WTC11 (cell line): ENCODE results near the gene A1BG. TPM values are rescaled to one million over a fixed set of nuclear protein-coding genes. Genes with fewer than 3 reads are reported as not detected.

Experiments
- ATAC-seq: fragments of 200-7000 bp; cut with Tn5 transposase; 2 replicates; pipeline ENCODE4 v1.10.0; 2021; ENCODE audit warnings: mild to moderate bottlenecking, moderate library complexity
- CTCF ChIA-PET: fragments of 300-600 bp; sonication (Branson Sonifier 250); formaldehyde crosslinking; loops from one replicate; lab custom pipeline; 2021; ENCODE audit warnings: antibody characterized with exemption; lab: Charles Lee
- POLR2A ChIA-PET: fragments of 350-600 bp; sonication (Branson Sonifier 250); formaldehyde crosslinking; loops from one replicate; lab custom pipeline; 2021; ENCODE audit warnings: antibody characterized with exemption; lab: Charles Lee
- DNase-seq: peaks from one replicate; pipeline ENCODE4 v3.0.0; 2021; ENCODE audit warnings: low spot score
- H3K27ac Mint-ChIP-seq: 2 replicates; pipeline ENCODE4 v1.8.0; 2021; ENCODE audit warnings: mixed read lengths
- H3K27me3 Mint-ChIP-seq: 2 replicates; pipeline ENCODE4 v1.8.0; 2021; ENCODE audit warnings: low read depth, mild to moderate bottlenecking, moderate library complexity, mixed read lengths
- H3K36me3 Mint-ChIP-seq: 2 replicates; pipeline ENCODE4 v1.8.0; 2021; ENCODE audit warnings: mixed read lengths
- H3K4me1 Mint-ChIP-seq: 2 replicates; pipeline ENCODE4 v1.8.0; 2022; ENCODE audit warnings: mixed read lengths
- H3K4me3 Mint-ChIP-seq: 2 replicates; pipeline ENCODE4 v1.8.0; 2021; ENCODE audit warnings: mild to moderate bottlenecking, moderate library complexity, mixed read lengths
- H3K9me3 Mint-ChIP-seq: 2 replicates; pipeline ENCODE4 v1.8.0; 2021; ENCODE audit warnings: mixed read lengths
- ELF4 ChIP-seq: sonication (generic); formaldehyde crosslinking; IDR thresholded peaks from 2 replicates; pipeline ENCODE4 v1.8.1; 2022; ENCODE audit warnings: low read depth, mild to moderate bottlenecking, moderate library complexity, missing genetic modification reagents
- FOXK1 ChIP-seq: sonication (generic); formaldehyde crosslinking; IDR thresholded peaks from 2 replicates; pipeline ENCODE4 v1.8.0; 2022; ENCODE audit warnings: mild to moderate bottlenecking, moderate library complexity, missing genetic modification reagents
- HMGXB4 ChIP-seq: sonication (generic); formaldehyde crosslinking; IDR thresholded peaks from 2 replicates; pipeline ENCODE4 v1.8.1; 2023; ENCODE audit warnings: mild to moderate bottlenecking, moderate library complexity, missing genetic modification reagents
- JUN ChIP-seq: sonication (generic); formaldehyde crosslinking; IDR thresholded peaks from 2 replicates; pipeline ENCODE4 v1.8.0; 2023; ENCODE audit warnings: mild to moderate bottlenecking, missing genetic modification reagents
- KAT7 ChIP-seq: sonication (generic); formaldehyde crosslinking; IDR thresholded peaks from 2 replicates; pipeline ENCODE4 v1.8.1; 2023; ENCODE audit warnings: missing genetic modification reagents, mild to moderate bottlenecking, borderline replicate concordance
- MYBL2 ChIP-seq: sonication (generic); formaldehyde crosslinking; IDR thresholded peaks from 2 replicates; pipeline ENCODE4 v1.8.1; 2023; ENCODE audit warnings: mild to moderate bottlenecking, moderate library complexity, missing genetic modification reagents
- NFE2L1 ChIP-seq: sonication (generic); formaldehyde crosslinking; IDR thresholded peaks from 2 replicates; pipeline ENCODE4 v1.8.1; 2023; ENCODE audit warnings: missing genetic modification reagents
- NFYB ChIP-seq: sonication (generic); formaldehyde crosslinking; conservative IDR thresholded peaks from 2 replicates; pipeline ENCODE4 v1.8.0; 2022; ENCODE audit warnings: low read depth, missing genetic modification reagents
- NR2C2 ChIP-seq: sonication (generic); formaldehyde crosslinking; IDR thresholded peaks from 2 replicates; pipeline ENCODE4 v1.8.0; 2022; ENCODE audit warnings: mild to moderate bottlenecking, missing genetic modification reagents
- ZBTB43 ChIP-seq: sonication (generic); formaldehyde crosslinking; IDR thresholded peaks from 2 replicates; pipeline ENCODE4 v1.8.1; 2023; ENCODE audit warnings: mild to moderate bottlenecking, missing genetic modification reagents
- ZNF263 ChIP-seq: sonication (generic); formaldehyde crosslinking; IDR thresholded peaks from 2 replicates; pipeline ENCODE4 v1.8.1; 2022; ENCODE audit warnings: low read depth, mild to moderate bottlenecking, moderate library complexity, missing genetic modification reagents
- ZNF532 ChIP-seq: fragments of 250-450 bp; sonication (Bioruptor Pico); IDR thresholded peaks from 2 replicates; pipeline ENCODE4 v1.9.0; 2021; ENCODE audit warnings: mild to moderate bottlenecking, borderline replicate concordance
- ZSCAN18 ChIP-seq: fragments of 250-450 bp; sonication (Bioruptor Pico); IDR thresholded peaks from 2 replicates; pipeline ENCODE4 v2.1.2; 2022; ENCODE audit warnings: mild to moderate bottlenecking, moderate library complexity
- total RNA-seq: library from RNA; stranded (reverse); gene quantifications from 3 replicates; pipeline ENCODE4 v1.2.3, GENCODE V29; 2021
- TF ChIP-seq, protein P1 (sequence below): sonication (generic); formaldehyde crosslinking; IDR thresholded peaks from 2 replicates; pipeline ENCODE4 v1.8.0; 2022; ENCODE audit warnings: mild to moderate bottlenecking, missing genetic modification reagents
- TF ChIP-seq, protein P2 (sequence below): sonication (generic); formaldehyde crosslinking; IDR thresholded peaks from 2 replicates; pipeline ENCODE4 v1.8.1; 2023; ENCODE audit warnings: mild to moderate bottlenecking, missing genetic modification reagents
- TF ChIP-seq, protein P3 (sequence below): fragments of 250-450 bp; sonication (Bioruptor Pico); IDR thresholded peaks from 2 replicates; pipeline ENCODE4 v1.9.0; 2021; ENCODE audit warnings: mild to moderate bottlenecking

The A1BG gene
- total RNA-seq, 1 experiment from 2014 or later = 24.3 TPM

- Mint-ChIP-seq H3K36me3 (peaks cover 27% of the 10 kb centered on the region), H3K4me1 (peaks cover 16% of the 10 kb centered on the region), H3K27ac (no peak overlapping the region), H3K9me3 (no peaks in the 10 kb centered on the region), H3K27me3 (peaks cover 36% of the 10 kb centered on the region), H3K4me3 (peak overlapping the region; percentile 50)
- CTCF ChIA-PET = interaction anchor here (1.1 to 1.7 kb wide), 3 partner anchors 24 to 184 kb away, joined by 3 to 5 read pairs (median 3); partner anchors contain the start of gene ZBTB45
- DNase-seq = peak; percentile 34
- POLR2A ChIA-PET = interaction anchor here (0.6 to 1.5 kb wide), 4 partner anchors 12 to 73 kb away, joined by 3 read pairs; partner anchors contain the start of genes ZNF132, ZNF497 and ZNF584
- ATAC-seq = no peak
- TF ChIP-seq NFE2L1 (CRISPR knock-in tag) = no peak
- TF ChIP-seq MYBL2 (CRISPR knock-in tag) = peak; percentile 47; the same call in 1 of the 2 replicates
- TF ChIP-seq ZSCAN18 (CRISPR knock-in tag) = no peak
- no peak for TF ChIP-seq NR2C2 (CRISPR knock-in tag)
These were observed 43.6 kb upstream of the A1BG start for GRCh38 chr19:58396691-58397532.

- Mint-ChIP-seq H3K9me3 (no peaks in the 10 kb centered on the region), H3K4me3 (peak overlapping the region; percentile 73), H3K27ac (peak overlapping the region; percentile 36; the same call in 1 of the 2 replicates), H3K36me3 (peaks cover 30% of the 10 kb centered on the region), H3K4me1 (peaks cover 16% of the 10 kb centered on the region), H3K27me3 (peaks cover 36% of the 10 kb centered on the region)
- CTCF ChIA-PET = interaction anchor here (1.2 to 1.7 kb wide), 3 partner anchors 57 to 185 kb away, joined by 3 to 5 read pairs (median 5); partner anchors contain the start of gene ZBTB45
- DNase-seq (peak; percentile 36), ATAC-seq (peak; percentile 49)
- POLR2A ChIA-PET = interaction anchor here (0.7 to 1.8 kb wide), 3 partner anchors 11 to 73 kb away, joined by 3 to 6 read pairs (median 4); partner anchors contain the start of gene ZNF497
- TF ChIP-seq, protein P1, sequence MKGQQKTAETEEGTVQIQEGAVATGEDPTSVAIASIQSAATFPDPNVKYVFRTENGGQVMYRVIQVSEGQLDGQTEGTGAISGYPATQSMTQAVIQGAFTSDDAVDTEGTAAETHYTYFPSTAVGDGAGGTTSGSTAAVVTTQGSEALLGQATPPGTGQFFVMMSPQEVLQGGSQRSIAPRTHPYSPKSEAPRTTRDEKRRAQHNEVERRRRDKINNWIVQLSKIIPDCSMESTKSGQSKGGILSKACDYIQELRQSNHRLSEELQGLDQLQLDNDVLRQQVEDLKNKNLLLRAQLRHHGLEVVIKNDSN = no peak
- TF ChIP-seq HMGXB4 (CRISPR knock-in tag) (no peak), ELF4 (no peak), JUN (CRISPR knock-in tag) (peak; percentile 35; the same call in 1 of the 2 replicates), ZNF532 (no peak), FOXK1 (CRISPR knock-in tag) (no peak), ZBTB43 (CRISPR knock-in tag) (no peak), KAT7 (CRISPR knock-in tag) (0 out of 2 replicates have a peak, but pooled peaks have one; percentile 67), NFYB (CRISPR knock-in tag) (no peak), ZNF263 (CRISPR knock-in tag) (peak; percentile 58; the same call in 1 of the 2 replicates)
- TF ChIP-seq, protein P2, sequence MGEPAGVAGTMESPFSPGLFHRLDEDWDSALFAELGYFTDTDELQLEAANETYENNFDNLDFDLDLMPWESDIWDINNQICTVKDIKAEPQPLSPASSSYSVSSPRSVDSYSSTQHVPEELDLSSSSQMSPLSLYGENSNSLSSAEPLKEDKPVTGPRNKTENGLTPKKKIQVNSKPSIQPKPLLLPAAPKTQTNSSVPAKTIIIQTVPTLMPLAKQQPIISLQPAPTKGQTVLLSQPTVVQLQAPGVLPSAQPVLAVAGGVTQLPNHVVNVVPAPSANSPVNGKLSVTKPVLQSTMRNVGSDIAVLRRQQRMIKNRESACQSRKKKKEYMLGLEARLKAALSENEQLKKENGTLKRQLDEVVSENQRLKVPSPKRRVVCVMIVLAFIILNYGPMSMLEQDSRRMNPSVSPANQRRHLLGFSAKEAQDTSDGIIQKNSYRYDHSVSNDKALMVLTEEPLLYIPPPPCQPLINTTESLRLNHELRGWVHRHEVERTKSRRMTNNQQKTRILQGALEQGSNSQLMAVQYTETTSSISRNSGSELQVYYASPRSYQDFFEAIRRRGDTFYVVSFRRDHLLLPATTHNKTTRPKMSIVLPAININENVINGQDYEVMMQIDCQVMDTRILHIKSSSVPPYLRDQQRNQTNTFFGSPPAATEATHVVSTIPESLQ (CRISPR knock-in tag) = no peak
- TF ChIP-seq, protein P3, sequence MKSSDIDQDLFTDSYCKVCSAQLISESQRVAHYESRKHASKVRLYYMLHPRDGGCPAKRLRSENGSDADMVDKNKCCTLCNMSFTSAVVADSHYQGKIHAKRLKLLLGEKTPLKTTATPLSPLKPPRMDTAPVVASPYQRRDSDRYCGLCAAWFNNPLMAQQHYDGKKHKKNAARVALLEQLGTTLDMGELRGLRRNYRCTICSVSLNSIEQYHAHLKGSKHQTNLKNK (CRISPR knock-in tag) = no peak
These were observed 42.8 kb upstream of the A1BG start for GRCh38 chr19:58395979-58396627.
